HCT116 (cell line): ENCODE results near the gene RTL9.

Experiments
- EZH2 ChIP-seq: fragments of 200-600 bp; sonication (generic); IDR thresholded peaks from 2 replicates; pipeline ENCODE4 v1.6.1; 2017; ENCODE audit warnings: antibody characterized with exemption, mixed run types
- EZH2phosphoT487 ChIP-seq: fragments of 200-600 bp; IDR thresholded peaks from 2 replicates; pipeline ENCODE4 v1.6.1; 2018; ENCODE audit warnings: antibody characterized with exemption, borderline replicate concordance
- JUND ChIP-seq: IDR thresholded peaks from 2 replicates; pipeline ENCODE4 v1.6.1; 2012
- MAX ChIP-seq: IDR thresholded peaks from 2 replicates; pipeline ENCODE4 v1.6.1; 2012
- POLR2A ChIP-seq: IDR thresholded peaks from 2 replicates; pipeline ENCODE4 v1.7.0; 2011; ENCODE audit warnings: borderline replicate concordance; ENCODE audit not compliant: insufficient read depth, insufficient read length; ENCODE audit errors: extremely low read depth
- POLR2AphosphoS5 ChIP-seq: IDR thresholded peaks from 2 replicates; pipeline ENCODE4 v1.6.1; 2011; ENCODE audit warnings: mild to moderate bottlenecking, low read depth, low read length, moderate library complexity
- RAD21 ChIP-seq: IDR thresholded peaks from 2 replicates; pipeline ENCODE4 v1.6.1; 2012; ENCODE audit warnings: low read depth, mild to moderate bottlenecking
- SIN3A ChIP-seq: IDR thresholded peaks from 2 replicates; pipeline ENCODE4 v1.6.1; 2012; ENCODE audit warnings: low read depth
- SP1 ChIP-seq: IDR thresholded peaks from 2 replicates; pipeline ENCODE4 v1.6.1; 2012; ENCODE audit warnings: low read depth
- SRF ChIP-seq: IDR thresholded peaks from 2 replicates; pipeline ENCODE4 v1.6.1; 2012; ENCODE audit warnings: low read depth
- ZFX ChIP-seq: fragments of 450-650 bp; IDR thresholded peaks from 2 replicates; pipeline ENCODE4 v1.6.1; 2017
- ZNF274 ChIP-seq: fragments of 200-500 bp; sonication (Bioruptor generic); IDR thresholded peaks from 2 replicates; pipeline ENCODE4 v1.6.1; 2014; ENCODE audit warnings: mild to moderate bottlenecking, low read depth, low read length, inconsistent platforms
- TF ChIP-seq, protein P1 (sequence below), 3 experiments: fragments of 200-600 bp in 1 of 3; sonication (generic) in 1 of 3; IDR thresholded peaks in 2 of 3; conservative IDR thresholded peaks in 1 of 3; 2 replicates each; pipeline ENCODE4 v1.5.1; 2012 to 2017; ENCODE audit warnings: low read depth in 2 of 3, low read length in 2 of 3, antibody characterized with exemption in 1 of 3, borderline replicate concordance in 1 of 3, control low read depth in 1 of 3, mild to moderate bottlenecking in 1 of 3, mixed read lengths in 1 of 3, mixed run types in 1 of 3, moderate library complexity in 1 of 3; ENCODE audit not compliant: insufficient read depth in 1 of 3
- TF ChIP-seq, protein P2 (sequence below): IDR thresholded peaks from 2 replicates; pipeline ENCODE4 v1.6.1; 2011; ENCODE audit warnings: mild to moderate bottlenecking, low read length, moderate library complexity; ENCODE audit not compliant: insufficient replicate concordance; ENCODE audit errors: extremely low read depth

- no peak for TF ChIP-seq POLR2AphosphoS5
- TF ChIP-seq, protein P1, sequence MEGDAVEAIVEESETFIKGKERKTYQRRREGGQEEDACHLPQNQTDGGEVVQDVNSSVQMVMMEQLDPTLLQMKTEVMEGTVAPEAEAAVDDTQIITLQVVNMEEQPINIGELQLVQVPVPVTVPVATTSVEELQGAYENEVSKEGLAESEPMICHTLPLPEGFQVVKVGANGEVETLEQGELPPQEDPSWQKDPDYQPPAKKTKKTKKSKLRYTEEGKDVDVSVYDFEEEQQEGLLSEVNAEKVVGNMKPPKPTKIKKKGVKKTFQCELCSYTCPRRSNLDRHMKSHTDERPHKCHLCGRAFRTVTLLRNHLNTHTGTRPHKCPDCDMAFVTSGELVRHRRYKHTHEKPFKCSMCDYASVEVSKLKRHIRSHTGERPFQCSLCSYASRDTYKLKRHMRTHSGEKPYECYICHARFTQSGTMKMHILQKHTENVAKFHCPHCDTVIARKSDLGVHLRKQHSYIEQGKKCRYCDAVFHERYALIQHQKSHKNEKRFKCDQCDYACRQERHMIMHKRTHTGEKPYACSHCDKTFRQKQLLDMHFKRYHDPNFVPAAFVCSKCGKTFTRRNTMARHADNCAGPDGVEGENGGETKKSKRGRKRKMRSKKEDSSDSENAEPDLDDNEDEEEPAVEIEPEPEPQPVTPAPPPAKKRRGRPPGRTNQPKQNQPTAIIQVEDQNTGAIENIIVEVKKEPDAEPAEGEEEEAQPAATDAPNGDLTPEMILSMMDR (IDR thresholded peaks at IDR 0.05 in 2 of 3, conservative IDR thresholded peaks at IDR 0.05 in 1 of 3; ENCODE audit: borderline replicate concordance in 1 of 3, insufficient read depth in 1 of 3, low read depth in 2 of 3, low read length in 2 of 3), result no peak
- TF ChIP-seq ZNF274, result no peak
- TF ChIP-seq MAX, result no peak
- no peak for TF ChIP-seq EZH2phosphoT487
- TF ChIP-seq, protein P2, sequence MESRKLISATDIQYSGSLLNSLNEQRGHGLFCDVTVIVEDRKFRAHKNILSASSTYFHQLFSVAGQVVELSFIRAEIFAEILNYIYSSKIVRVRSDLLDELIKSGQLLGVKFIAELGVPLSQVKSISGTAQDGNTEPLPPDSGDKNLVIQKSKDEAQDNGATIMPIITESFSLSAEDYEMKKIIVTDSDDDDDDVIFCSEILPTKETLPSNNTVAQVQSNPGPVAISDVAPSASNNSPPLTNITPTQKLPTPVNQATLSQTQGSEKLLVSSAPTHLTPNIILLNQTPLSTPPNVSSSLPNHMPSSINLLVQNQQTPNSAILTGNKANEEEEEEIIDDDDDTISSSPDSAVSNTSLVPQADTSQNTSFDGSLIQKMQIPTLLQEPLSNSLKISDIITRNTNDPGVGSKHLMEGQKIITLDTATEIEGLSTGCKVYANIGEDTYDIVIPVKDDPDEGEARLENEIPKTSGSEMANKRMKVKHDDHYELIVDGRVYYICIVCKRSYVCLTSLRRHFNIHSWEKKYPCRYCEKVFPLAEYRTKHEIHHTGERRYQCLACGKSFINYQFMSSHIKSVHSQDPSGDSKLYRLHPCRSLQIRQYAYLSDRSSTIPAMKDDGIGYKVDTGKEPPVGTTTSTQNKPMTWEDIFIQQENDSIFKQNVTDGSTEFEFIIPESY, result no peak
- no peak for TF ChIP-seq JUND
- no peak for TF ChIP-seq SP1
- TF ChIP-seq SRF, result no peak
- no peak for TF ChIP-seq ZFX
- TF ChIP-seq SIN3A, result no peak
- no peak for TF ChIP-seq RAD21
- no peak for TF ChIP-seq EZH2
- TF ChIP-seq POLR2A, result no peak
These were observed 41.3 kb downstream of the RTL9 start for GRCh38 chrX:110399966-110400365.
